Central memory CD8-positive, alpha-beta T cell (primary cell): Measurements from ENCODE around the gene RPS6KA5.

Source experiments
- ATAC-seq: fragments of 150-1000 bp; cut with Tn5 transposase; replicated peaks from 2 replicates; pipeline ENCODE4 v1.10.0; 2022; ENCODE audit warnings: mild to moderate bottlenecking, moderate FRiP score, moderate number of reproducible peaks; ENCODE audit not compliant: poor library complexity, severe bottlenecking; ENCODE audit errors: extremely low read depth
- DNase-seq, 2 donors: peaks; one replicate each; pipeline ENCODE4 v3.0.0; 2021; ENCODE audit warnings: low spot score in 2 of 2
- H3K27ac Mint-ChIP-seq: one replicate; pipeline ENCODE4 v1.8.0; 2022; ENCODE audit warnings: low read depth, mild to moderate bottlenecking, moderate library complexity, mixed read lengths
- H3K27me3 Mint-ChIP-seq: one replicate; pipeline ENCODE4 v1.8.0; 2022; ENCODE audit warnings: mixed read lengths
- H3K36me3 Mint-ChIP-seq: one replicate; pipeline ENCODE4 v1.8.0; 2022; ENCODE audit warnings: mild to moderate bottlenecking, moderate library complexity, mixed read lengths; ENCODE audit not compliant: insufficient read depth
- H3K4me1 Mint-ChIP-seq: one replicate; pipeline ENCODE4 v1.8.0; 2022; ENCODE audit warnings: mixed read lengths
- H3K4me3 Mint-ChIP-seq: one replicate; pipeline ENCODE4 v1.8.0; 2022; ENCODE audit warnings: mild to moderate bottlenecking, moderate library complexity, mixed read lengths
- H3K9me3 Mint-ChIP-seq: one replicate; pipeline ENCODE4 v1.8.0; 2022; ENCODE audit warnings: mixed read lengths

RPS6KA5 gene

DNA sequence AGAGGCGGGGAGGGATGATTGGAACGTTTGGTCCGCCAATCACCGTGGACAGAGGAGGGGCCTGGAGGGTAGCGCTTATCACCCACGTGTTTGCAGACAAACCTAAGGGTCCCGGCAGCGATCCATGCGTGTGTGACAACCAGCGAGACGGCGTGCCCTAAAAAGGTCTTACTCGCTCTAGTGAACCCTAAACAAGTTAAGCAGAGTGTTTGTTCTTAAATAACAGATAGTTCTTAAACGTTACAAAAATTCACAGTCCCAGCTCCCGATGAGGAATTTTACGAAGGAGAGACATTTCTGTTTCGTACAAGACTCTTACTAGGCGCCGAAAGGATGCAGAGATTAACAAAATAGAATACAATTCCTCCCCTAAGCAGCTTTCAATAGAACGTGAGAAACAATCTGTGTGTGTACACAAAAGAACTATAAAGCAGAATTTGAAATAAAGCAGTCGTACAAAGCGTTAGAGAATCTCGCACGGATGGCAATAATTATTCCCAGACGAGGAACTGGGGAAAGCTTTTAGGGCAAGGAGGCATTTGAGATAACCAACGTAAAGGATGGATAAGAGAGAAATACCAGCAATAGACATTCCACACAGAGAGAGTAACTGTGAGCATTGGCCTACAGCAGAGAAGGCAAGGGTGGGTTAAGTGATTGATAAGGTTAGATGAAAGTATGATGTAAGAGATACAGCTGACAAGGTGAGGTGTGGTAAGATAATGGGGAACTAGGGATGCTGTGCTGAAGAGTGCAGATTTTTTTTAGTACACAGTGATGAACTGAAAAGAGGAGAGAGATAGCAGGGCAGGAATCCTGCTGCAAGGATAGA is 831 bp upstream of the RPS6KA5 start:
- Mint-ChIP-seq H3K9me3 (peaks cover 8% of the 10 kb centered on the region), H3K27me3 (no peaks in the 10 kb centered on the region), H3K27ac (no peak overlapping the region), H3K4me1 (peaks cover 48% of the 10 kb centered on the region), H3K4me3 (no peak overlapping the region), H3K36me3 (peaks cover 3% of the 10 kb centered on the region)
- ATAC-seq (no peak), DNase-seq (no peak)

DNA sequence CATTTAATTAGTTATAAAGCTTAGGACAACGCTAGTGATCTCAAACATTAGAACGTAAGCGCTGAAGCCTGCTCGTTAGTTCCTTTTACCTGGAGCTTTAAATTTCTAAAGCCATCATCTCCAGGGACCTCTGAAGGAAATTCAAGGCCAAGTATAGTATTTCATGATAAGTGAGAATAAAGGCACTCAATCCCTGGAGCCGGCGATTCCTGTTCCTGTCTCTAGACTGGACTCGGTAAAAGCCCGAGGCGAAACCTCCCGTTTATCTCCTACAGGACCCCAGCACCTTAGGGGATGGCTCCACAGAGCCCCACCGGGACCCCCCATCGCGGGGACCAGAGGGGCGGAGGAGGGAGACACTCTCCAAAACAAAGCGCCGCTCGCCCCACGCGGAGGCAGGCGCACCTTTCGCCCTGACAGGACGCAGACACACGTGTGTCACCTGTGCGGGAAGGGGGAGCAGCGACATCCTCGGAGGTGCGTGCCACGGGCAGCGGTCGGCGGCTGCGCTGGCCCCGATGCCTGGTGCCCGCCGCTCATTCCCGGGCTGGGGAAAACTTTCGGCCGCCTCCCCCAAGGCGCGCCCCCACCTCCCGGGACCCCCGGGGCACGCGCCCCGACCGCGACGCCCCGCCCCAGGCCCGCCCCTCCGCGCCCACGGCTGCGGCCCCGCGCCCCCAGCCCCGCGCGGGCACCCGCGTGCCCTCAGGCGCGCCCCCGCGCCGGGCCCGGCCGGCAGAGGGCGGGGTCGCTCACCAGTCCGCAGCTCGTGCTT is 678 bp downstream of the RPS6KA5 start:
- Mint-ChIP-seq H3K9me3 (peaks cover 8% of the 10 kb centered on the region), H3K27ac (no peak overlapping the region), H3K36me3 (peaks cover 9% of the 10 kb centered on the region), H3K27me3 (no peaks in the 10 kb centered on the region), H3K4me3 (no peak overlapping the region), H3K4me1 (peaks cover 46% of the 10 kb centered on the region)
- ATAC-seq (no peak), DNase-seq (peak; percentile 30 to 33)

DNA sequence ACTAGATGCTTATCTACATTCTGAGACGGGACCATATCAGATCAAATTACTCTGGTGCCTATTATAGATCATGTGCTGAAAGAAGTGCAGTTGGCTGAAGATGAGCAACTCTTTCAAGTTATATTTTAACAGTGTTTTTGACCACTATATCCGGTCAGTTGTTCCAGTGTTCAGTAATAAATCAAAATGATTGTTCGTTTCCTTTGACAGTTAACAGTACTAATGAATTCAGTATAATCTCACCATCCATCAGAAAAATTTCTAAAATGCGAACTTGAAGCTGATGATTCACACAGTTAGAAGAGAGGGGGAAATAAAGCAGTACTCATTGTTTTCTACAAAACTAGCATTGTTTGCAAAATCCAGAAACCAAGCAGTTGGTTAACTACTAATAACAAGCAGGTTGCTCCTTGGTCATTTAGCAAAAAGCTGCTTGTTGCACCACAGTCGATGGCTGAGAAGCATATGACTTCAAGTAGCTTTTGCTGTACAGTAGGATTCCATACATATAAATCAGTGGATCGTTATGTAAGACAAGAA is 2.3 kb downstream of the RPS6KA5 start:
- peaks cover 41% of the 10 kb centered on the region for H3K4me1 Mint-ChIP-seq
- H3K4me3 Mint-ChIP-seq: peak overlapping the region; percentile 42
- ATAC-seq (no peak), DNase-seq (no peak)
- H3K9me3 Mint-ChIP-seq: no peaks in the 10 kb centered on the region
- no peaks in the 10 kb centered on the region for H3K27me3 Mint-ChIP-seq
- H3K36me3 Mint-ChIP-seq: peaks cover 9% of the 10 kb centered on the region
- H3K27ac Mint-ChIP-seq: no peak overlapping the region

DNA sequence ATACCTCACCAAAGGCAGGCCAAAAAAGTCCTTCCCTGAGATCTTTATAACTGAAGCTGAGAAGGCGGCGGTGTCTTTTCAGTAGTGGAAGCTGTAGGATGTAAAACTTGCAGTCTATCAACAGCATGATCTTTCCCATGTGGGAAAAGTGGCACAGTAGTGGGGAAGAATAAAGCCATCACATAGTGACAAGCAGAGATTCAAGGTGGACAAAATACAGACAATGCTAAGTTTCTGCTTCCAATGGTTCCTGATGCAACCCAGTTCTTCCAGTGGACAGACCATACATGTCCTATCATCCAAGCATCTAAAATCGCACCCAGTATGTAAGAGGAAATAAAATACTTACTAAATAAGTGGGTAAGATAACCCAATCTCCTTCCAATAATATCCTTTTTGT is 4.1 kb downstream of the RPS6KA5 start:
- Mint-ChIP-seq H3K4me1 (peaks cover 34% of the 10 kb centered on the region), H3K27me3 (no peaks in the 10 kb centered on the region), H3K9me3 (no peaks in the 10 kb centered on the region), H3K36me3 (peaks cover 9% of the 10 kb centered on the region), H3K27ac (no peak overlapping the region), H3K4me3 (no peak overlapping the region)
- ATAC-seq: no peak
- DNase-seq: no peak

DNA sequence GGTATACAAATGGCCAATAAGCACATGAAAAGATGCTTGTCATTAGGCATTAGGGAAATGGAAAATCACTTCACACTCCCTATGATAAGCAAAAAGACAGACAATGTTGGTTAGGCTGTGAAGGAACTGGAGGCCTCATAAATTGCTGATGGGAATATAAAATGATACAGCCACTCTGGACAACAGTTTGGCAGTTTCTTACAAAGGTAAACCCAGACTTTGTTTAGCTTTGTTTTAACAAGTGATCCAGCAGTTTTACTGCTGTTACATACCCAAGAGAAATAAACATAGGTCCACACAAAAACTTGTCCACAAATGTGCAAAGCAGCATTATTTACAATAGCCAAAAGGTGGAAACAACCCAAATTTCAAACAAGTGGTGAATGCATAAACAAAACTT is 5.4 kb downstream of the RPS6KA5 start:
- Mint-ChIP-seq H3K9me3 (no peaks in the 10 kb centered on the region), H3K36me3 (peaks cover 9% of the 10 kb centered on the region), H3K4me1 (peaks cover 34% of the 10 kb centered on the region), H3K27me3 (no peaks in the 10 kb centered on the region), H3K27ac (no peak overlapping the region), H3K4me3 (no peak overlapping the region)
- DNase-seq (no peak), ATAC-seq (no peak)

DNA sequence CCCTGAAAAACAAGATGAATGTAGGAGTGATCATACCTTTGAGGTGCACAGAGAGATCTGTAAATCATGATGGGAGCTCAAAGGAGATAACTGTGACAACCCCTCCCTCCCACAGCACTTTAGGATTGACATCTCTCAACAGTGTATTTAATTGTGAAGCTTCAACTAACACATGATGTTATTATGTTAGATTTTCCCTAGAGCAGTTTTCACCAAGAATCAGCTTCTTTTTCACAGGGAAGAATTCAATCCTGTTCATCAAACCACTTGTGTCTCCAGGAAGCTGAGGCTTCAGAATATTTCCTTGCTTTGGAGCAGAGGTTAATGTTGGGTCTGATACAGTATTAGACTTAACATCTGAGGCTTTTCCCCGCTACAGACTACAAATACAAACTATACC is 11.8 kb downstream of the RPS6KA5 start:
- ATAC-seq (no peak), DNase-seq (no peak)
- Mint-ChIP-seq H3K4me1 (peaks cover 35% of the 10 kb centered on the region), H3K4me3 (no peak overlapping the region), H3K27me3 (no peaks in the 10 kb centered on the region), H3K9me3 (no peaks in the 10 kb centered on the region), H3K36me3 (peaks cover 8% of the 10 kb centered on the region), H3K27ac (no peak overlapping the region)

DNA sequence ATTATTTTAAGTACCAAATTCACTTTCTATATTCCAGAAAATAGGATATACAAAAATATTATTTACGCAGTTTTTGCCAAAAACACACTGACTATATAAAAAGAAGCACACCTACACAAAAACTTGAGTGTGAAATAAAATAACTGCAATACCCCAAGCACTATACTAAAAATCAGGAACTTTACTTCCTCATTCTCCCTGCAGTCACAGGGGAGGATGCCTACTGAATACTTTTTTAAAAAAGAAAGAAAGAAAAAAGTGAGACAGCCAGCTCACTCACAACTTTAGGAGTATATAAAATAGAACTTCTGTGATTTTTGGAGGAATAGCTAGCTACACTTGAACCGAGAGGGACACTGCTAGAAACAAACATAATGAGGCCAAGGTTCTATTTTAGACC is 12.2 kb downstream of the RPS6KA5 start:
- peaks cover 9% of the 10 kb centered on the region for H3K36me3 Mint-ChIP-seq
- no peaks in the 10 kb centered on the region for H3K27me3 Mint-ChIP-seq
- DNase-seq (no peak), ATAC-seq (no peak)
- no peak overlapping the region for H3K4me3 Mint-ChIP-seq
- H3K27ac Mint-ChIP-seq: peak overlapping the region; percentile 29
- peaks cover 34% of the 10 kb centered on the region for H3K4me1 Mint-ChIP-seq
- no peaks in the 10 kb centered on the region for H3K9me3 Mint-ChIP-seq

DNA sequence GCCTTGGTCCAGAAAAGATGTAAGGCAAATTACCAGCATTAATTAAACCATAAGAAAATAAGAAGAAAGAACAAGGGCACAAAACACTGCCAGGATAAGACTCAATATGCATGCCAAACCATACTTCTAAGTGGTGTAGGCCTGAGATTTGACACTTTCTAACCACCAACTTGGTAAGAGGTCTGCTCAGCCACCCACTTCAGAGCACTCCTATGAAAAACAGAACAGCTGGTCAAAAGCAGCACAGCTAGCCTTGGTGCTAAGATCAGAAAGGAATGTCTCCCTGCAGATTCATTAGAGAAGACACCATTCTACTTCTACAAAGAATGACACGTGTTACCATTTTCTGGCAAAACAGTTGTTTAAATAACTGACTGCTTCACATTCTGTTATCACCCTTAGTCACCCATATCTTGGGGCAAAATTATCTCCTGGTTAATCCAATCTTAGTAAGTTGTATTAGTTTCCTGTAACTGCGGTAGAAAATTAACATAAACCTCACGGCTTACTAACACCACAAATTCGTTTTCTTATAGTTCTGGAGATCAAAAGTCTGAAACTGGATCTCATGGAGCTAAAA is 13.2 kb downstream of the RPS6KA5 start:
- ATAC-seq: peak; percentile 88
- Mint-ChIP-seq H3K4me3 (peak overlapping the region; percentile 28), H3K27ac (peak overlapping the region; percentile 29), H3K27me3 (no peaks in the 10 kb centered on the region), H3K36me3 (peaks cover 9% of the 10 kb centered on the region), H3K4me1 (peaks cover 43% of the 10 kb centered on the region), H3K9me3 (no peaks in the 10 kb centered on the region)
- DNase-seq: no peak

DNA sequence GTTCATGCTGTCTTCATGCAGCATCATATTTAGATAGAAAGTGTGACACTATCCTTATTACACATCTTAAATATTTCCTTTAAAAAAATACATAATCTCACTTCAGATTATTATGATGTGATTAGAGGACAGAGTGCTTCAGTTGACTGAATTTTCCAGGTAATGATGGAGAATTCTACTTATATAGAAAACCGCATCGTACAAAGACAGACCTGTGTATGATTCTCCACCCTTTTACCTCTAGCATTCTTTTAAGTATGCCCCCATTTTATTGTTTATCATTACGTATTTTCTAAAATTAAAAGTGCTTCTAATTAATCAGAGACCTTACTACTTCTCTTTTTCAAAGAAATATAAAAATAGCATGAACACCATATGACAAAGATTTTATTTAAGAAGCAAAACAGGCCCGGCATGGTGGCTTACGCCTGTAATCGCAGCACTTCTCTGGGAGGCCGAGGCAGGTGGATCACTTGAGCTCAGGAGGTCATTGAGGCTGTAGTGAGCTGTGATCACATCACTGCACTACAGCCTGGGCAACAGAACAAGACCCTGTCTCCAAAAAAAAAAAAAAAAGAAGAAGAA is 13.9 kb downstream of the RPS6KA5 start:
- peaks cover 43% of the 10 kb centered on the region for H3K4me1 Mint-ChIP-seq
- no peak for ATAC-seq
- no peaks in the 10 kb centered on the region for H3K9me3 Mint-ChIP-seq
- H3K36me3 Mint-ChIP-seq: peaks cover 9% of the 10 kb centered on the region
- DNase-seq: no peak
- no peak overlapping the region for H3K27ac Mint-ChIP-seq
- peak overlapping the region; percentile 28 for H3K4me3 Mint-ChIP-seq
- H3K27me3 Mint-ChIP-seq: no peaks in the 10 kb centered on the region

DNA sequence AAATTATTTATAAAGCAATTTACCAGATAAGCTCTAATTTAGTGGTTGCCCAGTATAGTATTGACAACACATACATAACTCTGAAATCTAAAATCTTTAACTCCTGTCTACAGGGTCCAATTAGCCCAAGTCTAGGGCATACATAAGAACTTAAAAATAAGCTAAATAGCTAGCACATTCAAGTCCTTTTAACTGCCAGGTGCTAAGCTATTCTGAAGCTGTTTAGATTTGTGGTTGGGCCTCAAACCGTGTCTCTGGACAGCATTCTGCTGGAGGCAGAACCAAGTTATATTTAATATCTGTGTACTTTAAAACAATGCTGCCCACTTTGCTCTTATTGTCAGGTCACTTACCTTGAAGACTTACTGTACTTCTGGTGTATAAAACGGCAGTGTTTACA is 19.0 kb downstream of the RPS6KA5 start:
- ATAC-seq (no peak), DNase-seq (no peak)
- Mint-ChIP-seq H3K4me1 (peaks cover 62% of the 10 kb centered on the region), H3K27ac (no peak overlapping the region), H3K4me3 (no peak overlapping the region), H3K27me3 (no peaks in the 10 kb centered on the region), H3K36me3 (peaks cover 12% of the 10 kb centered on the region), H3K9me3 (no peaks in the 10 kb centered on the region)

DNA sequence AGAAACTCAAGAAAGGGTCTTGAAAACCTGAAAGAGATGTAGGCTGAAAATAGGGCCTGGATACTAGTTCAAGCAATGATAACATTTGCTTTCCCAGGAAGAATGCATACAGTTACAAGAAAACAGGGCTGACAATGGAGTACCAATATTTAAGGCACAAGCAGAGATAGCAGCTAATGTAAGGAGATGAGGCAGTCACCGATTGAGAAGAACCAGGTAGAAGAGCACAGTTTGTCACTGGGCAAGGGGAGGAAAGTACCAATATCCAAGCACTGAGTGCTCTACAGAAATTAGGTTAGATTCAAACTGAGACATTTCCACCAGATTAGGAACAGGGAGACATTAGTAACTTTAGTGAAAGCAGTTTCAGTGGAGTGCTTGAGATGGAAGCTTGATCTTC is 19.9 kb downstream of the RPS6KA5 start:
- Mint-ChIP-seq H3K27ac (no peak overlapping the region), H3K9me3 (no peaks in the 10 kb centered on the region)

DNA sequence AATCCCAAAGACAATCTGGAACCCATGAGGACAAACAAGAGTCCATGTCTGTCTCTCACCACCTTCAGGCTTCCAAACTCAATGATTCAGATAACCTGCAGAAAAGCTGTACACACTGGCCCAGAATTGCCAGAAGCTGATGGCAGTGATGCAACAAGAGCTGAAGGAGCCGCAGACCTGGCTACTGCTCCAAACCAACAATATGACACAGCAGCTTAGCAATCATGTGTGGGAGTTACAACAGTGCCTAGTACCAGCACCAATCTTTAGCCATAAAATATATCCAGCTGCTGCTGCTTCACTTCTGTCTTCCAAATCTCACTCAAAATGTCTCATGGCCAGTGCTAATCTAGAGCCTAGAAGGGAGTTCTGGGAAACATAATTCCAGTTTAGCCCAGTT is 22.0 kb downstream of the RPS6KA5 start:
- H3K4me1 Mint-ChIP-seq: peaks cover 71% of the 10 kb centered on the region
- H3K4me3 Mint-ChIP-seq: no peak overlapping the region

More for the DNA sequence above, 19.9 kb downstream of the RPS6KA5 start:
- ATAC-seq (no peak), DNase-seq (no peak)
- Mint-ChIP-seq H3K27me3 (no peaks in the 10 kb centered on the region), H3K4me1 (peaks cover 64% of the 10 kb centered on the region), H3K36me3 (peaks cover 11% of the 10 kb centered on the region), H3K4me3 (no peak overlapping the region)

More for the DNA sequence above, 22.0 kb downstream of the RPS6KA5 start:
- H3K27ac Mint-ChIP-seq: no peak overlapping the region
- peaks cover 10% of the 10 kb centered on the region for H3K36me3 Mint-ChIP-seq
- ATAC-seq (no peak), DNase-seq (no peak)
- H3K9me3 Mint-ChIP-seq: no peaks in the 10 kb centered on the region
- H3K27me3 Mint-ChIP-seq: no peaks in the 10 kb centered on the region
